Measurements from ENCODE around the gene PCDH15. TPM values are rescaled to one million over a fixed set of nuclear protein-coding genes. Genes with fewer than 3 reads are reported as not detected.

The PCDH15 gene
- total RNA-seq, 1 donor from 2014 or later: 26.3 TPM

DNA sequence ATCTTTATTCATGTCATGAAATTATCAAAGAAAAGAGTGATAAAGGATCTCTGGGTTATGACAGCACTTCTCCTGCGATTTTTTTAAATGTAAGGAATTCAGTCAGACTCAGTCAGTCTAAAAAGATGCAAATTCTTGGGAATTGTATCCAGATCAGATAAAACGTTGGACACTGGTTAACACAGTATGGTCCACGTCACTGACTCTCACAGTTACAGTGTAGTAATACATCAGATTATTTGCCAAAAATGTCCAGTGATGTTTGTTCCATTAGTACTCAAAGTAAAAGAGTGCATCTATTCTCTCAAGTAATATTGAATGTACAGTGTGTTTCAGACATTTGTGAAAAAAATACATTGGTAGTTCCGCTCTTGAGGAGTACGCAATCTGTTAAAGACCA lies 224.5 kb downstream of the PCDH15 start:
- Mint-ChIP-seq H3K9me3 (peaks cover 14% of the 10 kb centered on the region), H3K27me3 (ENCODE audit: low read depth) (no peaks in the 10 kb centered on the region), H3K4me3 (no peak overlapping the region), H3K36me3 (no peaks in the 10 kb centered on the region), H3K4me1 (peaks cover 7% of the 10 kb centered on the region), H3K27ac (no peak overlapping the region)
- no peak for DNase-seq (ENCODE audit: low spot score in 2 of 2, unreplicated experiment in 2 of 2)
- TF ChIP-seq, protein P1, sequence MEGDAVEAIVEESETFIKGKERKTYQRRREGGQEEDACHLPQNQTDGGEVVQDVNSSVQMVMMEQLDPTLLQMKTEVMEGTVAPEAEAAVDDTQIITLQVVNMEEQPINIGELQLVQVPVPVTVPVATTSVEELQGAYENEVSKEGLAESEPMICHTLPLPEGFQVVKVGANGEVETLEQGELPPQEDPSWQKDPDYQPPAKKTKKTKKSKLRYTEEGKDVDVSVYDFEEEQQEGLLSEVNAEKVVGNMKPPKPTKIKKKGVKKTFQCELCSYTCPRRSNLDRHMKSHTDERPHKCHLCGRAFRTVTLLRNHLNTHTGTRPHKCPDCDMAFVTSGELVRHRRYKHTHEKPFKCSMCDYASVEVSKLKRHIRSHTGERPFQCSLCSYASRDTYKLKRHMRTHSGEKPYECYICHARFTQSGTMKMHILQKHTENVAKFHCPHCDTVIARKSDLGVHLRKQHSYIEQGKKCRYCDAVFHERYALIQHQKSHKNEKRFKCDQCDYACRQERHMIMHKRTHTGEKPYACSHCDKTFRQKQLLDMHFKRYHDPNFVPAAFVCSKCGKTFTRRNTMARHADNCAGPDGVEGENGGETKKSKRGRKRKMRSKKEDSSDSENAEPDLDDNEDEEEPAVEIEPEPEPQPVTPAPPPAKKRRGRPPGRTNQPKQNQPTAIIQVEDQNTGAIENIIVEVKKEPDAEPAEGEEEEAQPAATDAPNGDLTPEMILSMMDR (IDR thresholded peaks at IDR 0.05; ENCODE audit: unreplicated experiment): no peak

DNA sequence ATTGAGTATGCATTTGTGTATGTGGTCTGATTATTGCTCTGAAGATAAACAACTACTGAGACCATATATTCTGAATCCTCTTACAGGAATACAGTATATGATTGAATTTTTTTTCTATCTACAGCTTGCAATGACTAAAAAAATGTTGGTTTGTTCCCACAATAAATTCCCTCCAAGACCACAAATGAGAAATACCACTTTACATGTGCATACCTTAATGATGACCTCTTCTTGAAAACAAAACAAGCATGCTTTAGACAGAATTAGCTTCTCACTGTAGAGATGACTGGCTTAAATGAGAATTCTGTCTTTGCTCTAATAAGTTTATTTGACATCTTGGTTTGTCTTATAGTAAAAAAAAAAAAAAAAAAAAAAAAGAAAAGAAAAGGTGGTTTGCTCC lies 241.5 kb downstream of the PCDH15 start:
- Mint-ChIP-seq H3K27ac (no peak overlapping the region), H3K27me3 (ENCODE audit: low read depth) (no peaks in the 10 kb centered on the region), H3K9me3 (no peaks in the 10 kb centered on the region), H3K36me3 (no peaks in the 10 kb centered on the region), H3K4me1 (no peaks in the 10 kb centered on the region), H3K4me3 (no peak overlapping the region)
- TF ChIP-seq, protein P1 (IDR thresholded peaks at IDR 0.05; ENCODE audit: unreplicated experiment): no peak
- DNase-seq (ENCODE audit: low spot score in 2 of 2, unreplicated experiment in 2 of 2): no peak

DNA sequence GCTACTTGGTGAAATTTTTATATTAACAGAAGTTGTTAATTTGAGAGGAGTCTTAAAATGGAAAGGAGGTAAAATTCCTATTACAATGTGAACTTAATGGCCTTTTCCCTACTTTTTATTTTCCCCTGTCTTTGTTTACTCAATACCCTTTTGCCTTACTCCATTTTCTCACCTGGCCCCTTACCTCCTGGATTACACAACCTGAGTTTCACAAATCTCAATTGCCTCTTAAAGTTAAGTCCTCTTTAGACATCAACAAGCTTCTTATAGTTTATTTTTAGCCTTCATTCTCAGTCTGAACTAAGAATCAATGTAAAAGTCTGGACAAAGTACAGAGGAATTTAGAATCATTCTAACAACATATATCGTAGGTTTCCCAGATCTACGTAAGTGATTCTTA lies 247.0 kb downstream of the PCDH15 start:
- DNase-seq (ENCODE audit: low spot score in 2 of 2, unreplicated experiment in 2 of 2): no peak
- H3K27ac Mint-ChIP-seq: no peak overlapping the region
- H3K4me3 Mint-ChIP-seq: no peak overlapping the region
- H3K27me3 Mint-ChIP-seq (ENCODE audit: low read depth): no peaks in the 10 kb centered on the region
- TF ChIP-seq, protein P1 (IDR thresholded peaks at IDR 0.05; ENCODE audit: unreplicated experiment): no peak
- H3K4me1 Mint-ChIP-seq: peaks cover 2% of the 10 kb centered on the region
- no peaks in the 10 kb centered on the region for H3K36me3 Mint-ChIP-seq
- peaks cover 4% of the 10 kb centered on the region for H3K9me3 Mint-ChIP-seq

DNA sequence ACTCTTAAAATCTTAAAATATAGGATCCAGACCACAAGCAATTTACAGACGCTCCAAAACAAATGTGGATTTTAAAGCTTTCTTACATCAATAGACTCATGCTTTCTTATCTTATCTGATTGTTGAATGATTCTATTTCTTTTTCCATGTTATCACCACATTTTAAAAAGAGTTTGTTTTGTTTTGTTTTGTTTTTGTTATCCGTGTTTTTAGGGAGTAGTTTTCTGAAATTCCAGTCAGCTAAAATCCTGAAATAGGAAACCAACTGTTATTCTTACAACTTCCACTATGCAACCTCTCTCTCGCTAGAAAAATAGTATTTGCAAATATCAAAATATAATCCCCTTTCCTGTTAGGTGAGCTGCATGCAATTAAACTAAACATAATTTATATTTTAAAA lies 251.0 kb downstream of the PCDH15 start:
- peaks cover 4% of the 10 kb centered on the region for H3K9me3 Mint-ChIP-seq
- no peak for DNase-seq (ENCODE audit: low spot score in 2 of 2, unreplicated experiment in 2 of 2)
- H3K27me3 Mint-ChIP-seq (ENCODE audit: low read depth): no peaks in the 10 kb centered on the region
- TF ChIP-seq, protein P1 (IDR thresholded peaks at IDR 0.05; ENCODE audit: unreplicated experiment): no peak
- no peak overlapping the region for H3K27ac Mint-ChIP-seq
- no peaks in the 10 kb centered on the region for H3K36me3 Mint-ChIP-seq
- H3K4me3 Mint-ChIP-seq: no peak overlapping the region
- peaks cover 2% of the 10 kb centered on the region for H3K4me1 Mint-ChIP-seq

DNA sequence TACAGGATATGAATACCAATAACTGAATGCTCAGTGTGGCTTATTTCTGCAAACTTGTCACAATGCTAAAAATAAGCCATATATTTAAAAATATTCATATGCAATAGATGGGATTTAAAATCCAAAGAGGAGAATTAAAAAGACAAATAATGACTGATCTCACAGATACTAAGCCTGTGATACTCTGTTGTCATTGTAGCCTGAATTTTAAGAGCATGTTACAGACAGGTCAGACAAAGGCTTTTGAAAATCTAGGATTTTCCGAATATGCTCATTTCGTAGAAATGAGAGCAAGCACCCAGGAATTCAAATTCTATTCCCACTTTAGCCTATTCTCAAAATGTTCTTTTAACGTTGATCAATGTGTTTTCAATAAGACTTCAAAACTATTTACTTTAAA lies 269.7 kb downstream of the PCDH15 start:
- H3K9me3 Mint-ChIP-seq: no peaks in the 10 kb centered on the region
- TF ChIP-seq, protein P1 (IDR thresholded peaks at IDR 0.05; ENCODE audit: unreplicated experiment): no peak

DNA sequence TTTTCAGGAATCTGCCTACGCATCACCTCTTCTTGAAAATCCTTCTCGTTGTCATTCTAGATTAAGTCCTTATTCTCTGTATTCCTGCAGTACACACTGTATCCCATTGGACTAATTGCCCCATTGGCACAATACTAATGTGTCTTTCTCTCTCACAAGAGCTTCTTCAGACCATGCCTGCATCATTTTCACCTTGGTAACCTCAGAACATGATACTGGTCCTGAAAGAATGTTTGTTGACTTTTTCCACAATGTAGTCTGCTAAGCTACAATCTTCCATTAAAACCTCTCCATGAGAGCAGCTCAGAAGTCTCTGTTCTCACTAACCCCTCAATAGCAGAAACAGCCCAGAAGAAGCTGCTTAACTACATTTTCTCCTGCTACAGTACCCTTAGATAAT lies 270.7 kb downstream of the PCDH15 start:
- TF ChIP-seq, protein P1 (IDR thresholded peaks at IDR 0.05; ENCODE audit: unreplicated experiment): no peak
- Mint-ChIP-seq H3K36me3 (no peaks in the 10 kb centered on the region), H3K27me3 (ENCODE audit: low read depth) (no peaks in the 10 kb centered on the region), H3K9me3 (no peaks in the 10 kb centered on the region), H3K4me1 (no peaks in the 10 kb centered on the region), H3K4me3 (no peak overlapping the region), H3K27ac (no peak overlapping the region)
- no peak for DNase-seq (ENCODE audit: low spot score in 2 of 2, unreplicated experiment in 2 of 2)

More for the DNA sequence above, 269.7 kb downstream of the PCDH15 start:
- H3K36me3 Mint-ChIP-seq: no peaks in the 10 kb centered on the region
- no peaks in the 10 kb centered on the region for H3K4me1 Mint-ChIP-seq
- no peak overlapping the region for H3K4me3 Mint-ChIP-seq
- H3K27me3 Mint-ChIP-seq (ENCODE audit: low read depth): no peaks in the 10 kb centered on the region
- H3K27ac Mint-ChIP-seq: no peak overlapping the region
- no peak for DNase-seq (ENCODE audit: low spot score in 2 of 2, unreplicated experiment in 2 of 2)
